Measurements from ENCODE around the gene MED12L.

GRCh38 chr3:151214459-151214858 lies 129.0 kb downstream of the MED12L start:
- no peak for TF ChIP-seq EZH2 (IDR thresholded peaks at IDR 0.05; ENCODE audit: low read depth)
- 0 out of 2 replicates have a peak, but pooled peaks have one; percentile 17 for TF ChIP-seq CTCF (conservative IDR thresholded peaks at IDR 0.05)
